ENCODE data around the gene ZBTB7C. TPM values are rescaled to one million over a fixed set of nuclear protein-coding genes. Genes with fewer than 3 reads are reported as not detected.

ZBTB7C gene
- total and polyA plus RNA-seq, 9 of the 15 experiments (the other 6 are each of a cell fraction or from before 2014, with no cell fraction given): not detected

GRCh38 chr18:48328473-48329210 lies 80.5 kb downstream of the ZBTB7C start:
- POLR2A ChIA-PET: no interaction called here

More at GRCh38 chr18:48328473-48329210, 80.5 kb downstream of the ZBTB7C start:
- H3K9ac ChIP-seq (ENCODE audit: insufficient read depth in 1 of 2, low read depth in 2 of 2, low read length in 2 of 2): no peak overlapping the region
- no TSS peak for BruUV-seq (replicated peaks)
- H3K9me3 ChIP-seq (replicated peaks; ENCODE audit: control insufficient read depth, insufficient read depth, low read depth, low read length): no peaks in the 10 kb centered on the region
- no peaks in the 10 kb centered on the region for H3K36me3 ChIP-seq (ENCODE audit: control insufficient read depth, insufficient read depth, low read length)
- no peak overlapping the region for H3K4me2 ChIP-seq (ENCODE audit: insufficient read depth, low read length)
- no peak for ATAC-seq
- in situ Hi-C loops (cut with MboI) (no loop called here), intact Hi-C loops (cut with micrococcal nuclease) (no loop called here)
- 4% methylated on average over 6 of the region's 7 CpGs for WGBS (ENCODE audit: insufficient coverage, low coverage, missing lambda C conversion rate)
- CTCF ChIA-PET (ENCODE audit: low intra/inter-chr PET ratio): no interaction called here
- H3K4me1 ChIP-seq (replicated peaks in 1 of 2; ENCODE audit: control insufficient read depth in 2 of 2, insufficient read depth in 2 of 2, low read length in 2 of 2): no peaks in the 10 kb centered on the region
- FAIRE-seq: no peak
- H3K27me3 ChIP-seq (ENCODE audit: control insufficient read depth in 2 of 2, insufficient read depth in 2 of 2, low read length in 2 of 2): peaks cover 0 to 18% of the 10 kb centered on the region in 2 experiments; a peak in 2 of 5 replicates
- H3K4me3 ChIP-seq: no peak overlapping the region
- no peak overlapping the region for H2AFZ ChIP-seq (ENCODE audit: low read depth, low read length)
- no peak overlapping the region for H3K27ac ChIP-seq (ENCODE audit: extremely low read depth, low read depth, low read length)
- H4K20me1 ChIP-seq (replicated peaks; ENCODE audit: control insufficient read depth, insufficient read depth, low read length): no peaks in the 10 kb centered on the region
- TF ChIP-seq GTF2E2 (tag; IDR thresholded peaks at IDR 0.05): no peak
- TF ChIP-seq ZNF830 (CRISPR knock-in tag; IDR thresholded peaks at IDR 0.05): no peak
- TF ChIP-seq EP400 (IDR thresholded peaks at IDR 0.05): no peak
- TF ChIP-seq ZC3H4 (CRISPR knock-in tag; IDR thresholded peaks at IDR 0.05; ENCODE audit: borderline replicate concordance): no peak
- TF ChIP-seq SMARCE1 (IDR thresholded peaks at IDR 0.05): no peak
- TF ChIP-seq ZNF398 (CRISPR knock-in tag; IDR thresholded peaks at IDR 0.05): no peak
- TF ChIP-seq BMI1 (IDR thresholded peaks at IDR 0.05; ENCODE audit: low read length): no peak
- TF ChIP-seq ARID3B (CRISPR knock-in tag; IDR thresholded peaks at IDR 0.05; ENCODE audit: borderline replicate concordance): no peak
- no peak for TF ChIP-seq STAT5A (IDR thresholded peaks at IDR 0.05; ENCODE audit: borderline replicate concordance, low read length)
- no peak for TF ChIP-seq NR1H2 (CRISPR knock-in tag; IDR thresholded peaks at IDR 0.05)
- no peak for TF ChIP-seq NFYB (IDR thresholded peaks at IDR 0.05; ENCODE audit: extremely low read depth, insufficient read length)
- TF ChIP-seq DEAF1 (CRISPR knock-in tag; IDR thresholded peaks at IDR 0.05): no peak
- TF ChIP-seq ADNP (tag; IDR thresholded peaks at IDR 0.05): no peak
- TF ChIP-seq ARID1B (IDR thresholded peaks at IDR 0.05): no peak
- no peak for TF ChIP-seq HINFP (tag; conservative IDR thresholded peaks at IDR 0.05; ENCODE audit: low read depth)
- no peaks in the 10 kb centered on the region for H3K79me2 ChIP-seq (ENCODE audit: control insufficient read depth, insufficient read depth, low read length)
- DNase-seq (ENCODE audit: extremely low read depth in 1 of 4, low spot score in 3 of 4): no peak
- H3K9me1 ChIP-seq (ENCODE audit: control insufficient read depth, insufficient read depth, low read length): no peaks in the 10 kb centered on the region

All from K562 (cell line).